HG02588 (cell line): ENCODE data around the gene NSD2.

ENCODE experiments used
- ATAC-seq: cut with Tn5 transposase; IDR thresholded peaks from one replicate; pipeline ENCODE4 v1.9.1; 2021; ENCODE audit warnings: mild to moderate bottlenecking, moderate library complexity; ENCODE audit not compliant: unreplicated experiment

The NSD2 gene

DNA sequence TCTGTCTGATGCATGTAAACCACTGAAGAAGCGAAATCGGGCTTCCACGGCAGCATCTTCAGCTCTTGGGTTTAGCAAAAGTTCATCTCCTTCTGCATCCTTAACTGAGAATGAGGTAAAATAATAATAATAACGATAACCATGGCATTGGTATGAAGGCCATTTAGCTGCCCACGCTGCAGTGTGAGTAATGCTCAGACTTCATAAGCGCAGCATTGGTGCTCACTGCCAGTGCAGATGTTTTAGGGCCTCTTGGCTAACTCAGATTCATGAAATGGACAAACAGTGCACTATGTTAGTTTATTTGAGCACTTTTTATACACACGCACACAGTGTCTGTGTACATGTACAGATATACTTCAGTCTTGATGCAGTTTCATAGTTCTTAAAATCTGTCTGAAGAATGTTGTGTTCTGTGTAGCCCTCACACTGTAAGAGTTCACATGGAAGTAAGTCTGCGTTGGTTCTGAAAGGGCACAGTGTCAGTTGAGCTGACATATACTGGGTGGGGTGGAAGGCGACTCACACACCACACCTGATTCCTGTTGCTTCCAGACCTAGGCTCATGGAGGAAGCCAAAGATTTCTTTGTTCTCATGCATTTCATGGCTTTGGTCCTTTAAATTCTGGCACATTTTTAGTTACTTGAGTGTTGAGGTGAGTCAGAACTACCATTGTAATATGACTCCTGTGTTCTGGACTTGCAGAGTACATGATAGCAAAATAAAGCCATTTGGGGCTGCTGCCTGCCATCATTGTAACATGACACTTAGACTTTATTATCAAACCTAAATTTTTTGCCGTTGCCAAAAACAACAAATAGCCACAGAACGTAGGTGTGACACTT lies 68.7 kb downstream of the NSD2 start:
- no peak for ATAC-seq

DNA sequence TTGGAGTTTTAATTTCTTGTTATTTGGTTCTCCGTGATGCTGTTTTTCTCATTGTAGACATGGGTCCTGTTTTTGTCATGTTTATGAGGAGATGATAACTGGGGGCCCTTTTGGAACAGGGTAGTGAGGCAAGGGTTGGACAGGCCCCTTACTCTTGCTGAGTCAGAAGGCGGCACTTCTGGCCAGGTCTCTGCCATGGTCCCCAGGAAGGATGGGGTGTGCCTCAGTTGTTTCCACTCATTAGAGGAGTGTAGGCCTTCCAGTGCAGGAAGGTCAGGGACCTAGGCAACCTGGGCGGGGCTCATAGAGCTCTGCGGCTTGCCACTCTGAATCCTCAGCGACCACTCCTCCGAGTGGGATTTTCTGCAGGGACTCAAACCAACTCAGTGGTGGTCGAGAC lies 69.4 kb downstream of the NSD2 start:
- no peak for ATAC-seq

DNA sequence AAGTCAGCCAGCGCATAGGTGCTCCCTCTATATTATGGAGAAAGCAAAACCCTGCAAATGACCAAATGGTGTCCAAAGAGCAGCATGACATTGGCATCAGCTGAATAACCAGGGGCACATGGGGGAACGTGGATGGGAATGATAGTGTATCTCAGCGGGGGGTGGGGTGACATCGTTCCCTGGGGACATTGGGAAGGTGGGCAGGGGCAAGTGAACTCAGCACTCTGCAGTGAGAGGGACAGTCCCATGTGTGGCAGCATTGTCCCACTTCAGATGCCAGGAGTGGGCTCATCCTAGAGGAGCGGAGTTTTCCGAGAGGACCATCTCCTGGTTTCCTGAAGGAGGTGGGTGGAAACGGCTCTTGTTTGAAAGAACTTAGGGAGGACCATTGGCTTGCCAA lies 72.7 kb downstream of the NSD2 start:
- ATAC-seq, result no peak

DNA sequence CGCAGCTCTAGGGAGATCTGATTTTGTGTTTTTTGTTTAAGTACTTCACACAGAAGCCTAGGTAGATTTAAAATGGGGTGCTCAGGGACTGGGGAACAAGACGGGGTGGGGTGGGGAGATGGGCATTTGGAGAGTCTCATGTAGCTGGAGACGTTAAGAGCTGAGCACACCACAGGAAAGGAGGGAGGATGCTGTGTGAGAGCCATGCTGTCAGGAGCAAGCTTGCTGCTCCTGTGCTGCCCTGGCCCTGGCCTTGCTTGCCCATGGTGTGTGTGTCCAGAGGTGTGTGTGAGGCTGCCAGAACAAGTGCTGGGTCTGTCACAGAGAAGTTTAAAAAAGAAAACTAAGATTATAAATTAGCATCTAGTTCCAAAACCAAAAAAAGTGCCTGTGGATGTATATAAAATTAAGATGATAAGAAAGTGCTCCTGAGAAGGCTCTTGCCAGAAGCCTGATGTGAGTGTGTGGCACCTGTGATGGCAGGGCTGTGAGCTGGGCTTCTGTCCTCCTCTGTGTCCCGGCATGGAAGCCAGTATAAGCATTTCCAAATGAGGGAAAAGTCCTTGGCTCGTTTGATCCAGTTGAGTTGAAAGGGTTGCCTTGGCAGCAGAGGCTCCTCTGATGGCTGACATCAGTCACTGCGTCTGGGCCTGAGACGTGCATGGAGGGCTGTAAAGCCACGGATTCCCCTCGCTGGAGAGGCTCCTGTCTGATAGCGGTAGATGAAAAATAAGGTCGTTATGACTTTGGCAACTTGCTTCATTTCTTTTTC lies 74.1 kb downstream of the NSD2 start:
- ATAC-seq, result no peak

DNA sequence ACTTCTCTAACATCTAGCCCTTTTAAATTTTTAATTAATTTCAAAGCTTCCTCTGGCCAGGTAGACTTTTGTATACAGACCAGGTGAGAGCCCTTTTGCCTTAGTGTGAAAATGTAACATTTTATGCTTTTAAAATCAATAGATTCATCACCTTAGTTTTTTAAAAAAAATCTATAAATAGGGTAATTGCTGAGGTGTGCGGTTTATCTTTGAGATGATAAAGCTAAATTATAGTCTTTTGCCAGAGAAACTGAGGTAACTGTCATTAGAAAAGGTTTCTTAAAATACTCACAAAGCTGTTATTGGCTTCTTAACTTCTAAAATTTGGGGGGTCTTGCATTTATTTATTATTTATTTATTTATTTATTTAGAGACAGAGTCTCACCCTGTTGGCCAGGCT lies 74.7 kb downstream of the NSD2 start:
- ATAC-seq, result no peak

DNA sequence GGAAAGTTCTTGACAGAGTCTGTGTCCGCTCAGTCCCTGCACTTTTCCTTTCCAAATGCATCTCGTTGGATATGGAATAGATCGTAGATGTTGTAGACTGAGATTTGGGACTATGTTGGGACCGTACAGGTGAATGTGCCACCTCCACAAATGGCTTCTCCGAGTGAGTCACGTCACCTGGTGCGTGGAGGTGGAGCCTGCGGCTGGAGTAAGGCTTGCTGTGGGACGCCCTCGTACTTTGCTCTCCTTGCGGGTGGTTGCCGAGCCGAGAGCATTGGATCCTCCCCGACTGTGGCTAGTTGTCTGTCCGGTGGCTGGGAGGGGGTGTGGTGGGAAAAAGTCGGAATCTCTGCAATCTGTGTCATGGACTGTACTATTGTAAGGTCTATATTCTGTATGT lies 77.0 kb downstream of the NSD2 start:
- no peak for ATAC-seq

DNA sequence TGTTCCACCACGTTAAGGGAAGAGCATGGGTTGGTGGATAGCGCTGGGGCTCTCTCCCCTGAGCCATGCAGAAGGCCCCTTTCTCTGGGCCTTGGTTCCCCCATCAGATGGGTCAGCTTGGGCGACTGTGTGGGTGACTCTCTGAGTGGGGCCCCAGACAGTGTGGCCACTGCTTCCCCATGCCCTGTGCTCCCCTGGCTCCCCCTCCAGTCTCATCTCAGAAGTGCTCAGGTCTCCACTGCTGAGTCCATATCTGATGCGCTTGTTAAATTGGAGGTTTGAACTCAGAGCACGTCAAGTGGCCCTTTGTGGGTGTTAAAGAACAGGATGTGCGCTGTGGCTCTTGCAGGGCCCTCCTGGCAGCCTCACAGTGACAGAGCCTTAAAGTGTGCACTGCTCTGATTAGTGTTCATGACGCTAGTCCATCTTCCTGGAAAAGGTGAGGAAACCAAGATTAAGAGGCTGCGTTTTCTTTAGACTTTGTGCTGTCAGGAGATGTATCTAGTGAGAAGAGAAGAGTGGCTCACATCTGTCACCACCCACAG lies 77.8 kb downstream of the NSD2 start:
- ATAC-seq, result no peak

DNA sequence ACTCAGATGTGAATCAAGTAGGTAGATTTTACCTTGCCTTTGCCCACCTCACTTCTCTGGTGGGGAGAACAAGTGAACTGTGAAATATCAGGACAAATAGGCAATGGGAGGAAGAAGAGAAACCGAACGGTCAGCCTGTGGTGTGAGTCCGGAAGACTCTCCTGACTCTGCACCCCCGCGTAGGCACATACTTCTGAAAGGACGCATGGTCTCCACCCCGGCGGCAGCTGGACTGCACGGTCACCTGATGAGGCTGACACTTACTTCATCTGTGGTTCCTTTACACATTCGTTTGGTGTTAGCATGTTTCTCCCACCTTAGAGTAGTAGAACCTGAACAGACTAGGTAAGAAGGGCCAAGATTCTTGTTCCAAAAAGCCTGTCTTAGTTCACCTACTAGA lies 79.2 kb downstream of the NSD2 start:
- no peak for ATAC-seq

DNA sequence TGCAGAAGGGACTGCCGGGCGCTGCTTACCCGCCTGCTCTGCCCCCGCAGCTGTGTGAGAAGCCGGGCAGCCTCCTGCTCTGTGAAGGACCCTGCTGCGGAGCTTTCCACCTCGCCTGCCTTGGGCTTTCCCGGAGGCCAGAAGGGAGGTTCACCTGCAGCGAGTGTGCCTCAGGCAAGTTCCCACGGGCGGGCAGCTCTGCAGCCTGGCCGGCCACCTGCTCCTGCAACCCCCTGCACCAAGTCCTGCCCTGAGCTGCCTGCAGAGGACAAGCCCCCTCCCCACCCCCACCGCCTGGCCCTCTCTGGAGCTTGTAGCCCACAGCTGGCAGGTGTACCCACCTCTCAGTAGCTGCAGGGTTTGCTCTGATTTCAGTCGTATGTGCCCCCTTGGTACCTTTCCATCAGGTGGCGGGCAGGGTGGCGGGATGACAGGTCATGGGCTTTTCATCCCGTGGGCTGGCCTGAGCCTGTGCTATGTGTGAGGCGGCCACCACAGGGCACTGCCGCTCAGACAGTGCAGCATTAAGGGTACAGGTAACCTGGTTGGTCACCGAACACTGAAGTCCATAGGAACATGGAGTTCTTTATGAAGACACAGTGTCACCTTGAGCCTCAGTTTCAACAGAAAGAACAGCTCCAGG lies 81.0 kb downstream of the NSD2 start:
- no peak for ATAC-seq

DNA sequence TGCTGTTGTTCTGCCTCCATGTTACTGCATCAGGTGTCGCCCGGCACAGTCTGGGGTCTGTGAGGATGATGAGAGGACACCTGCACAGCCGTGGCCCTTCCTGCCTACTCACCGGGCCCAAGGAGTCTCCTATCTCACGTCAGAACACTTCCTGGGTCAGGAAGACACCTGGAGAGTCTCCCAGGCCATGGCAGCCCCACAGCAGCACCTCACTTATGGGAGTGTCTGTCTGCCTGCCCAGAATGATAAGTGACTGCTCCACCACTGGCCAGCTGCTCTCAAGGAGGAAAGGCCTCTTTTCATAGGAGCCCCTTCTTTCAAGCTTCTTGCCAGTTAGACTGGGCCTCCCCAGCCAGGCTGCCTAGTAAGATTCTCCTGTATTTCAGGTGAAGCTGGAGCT lies 81.5 kb downstream of the NSD2 start:
- no peak for ATAC-seq

DNA sequence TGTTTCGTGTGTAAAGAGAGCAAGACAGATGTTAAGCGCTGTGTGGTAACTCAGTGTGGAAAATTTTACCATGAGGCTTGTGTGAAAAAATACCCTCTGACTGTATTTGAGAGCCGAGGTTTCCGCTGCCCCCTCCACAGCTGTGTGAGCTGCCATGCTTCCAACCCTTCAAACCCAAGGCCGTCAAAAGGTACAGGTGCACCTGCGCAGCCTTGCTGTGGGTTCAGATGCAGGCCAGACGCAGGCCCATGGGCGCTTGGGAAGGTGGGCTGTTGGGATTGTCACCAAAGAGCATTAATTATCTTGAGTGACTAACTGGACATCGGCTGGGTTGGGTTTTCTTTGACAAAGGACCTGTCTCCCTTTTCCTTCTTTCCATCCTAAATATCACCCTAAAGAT lies 82.1 kb downstream of the NSD2 start:
- no peak for ATAC-seq

DNA sequence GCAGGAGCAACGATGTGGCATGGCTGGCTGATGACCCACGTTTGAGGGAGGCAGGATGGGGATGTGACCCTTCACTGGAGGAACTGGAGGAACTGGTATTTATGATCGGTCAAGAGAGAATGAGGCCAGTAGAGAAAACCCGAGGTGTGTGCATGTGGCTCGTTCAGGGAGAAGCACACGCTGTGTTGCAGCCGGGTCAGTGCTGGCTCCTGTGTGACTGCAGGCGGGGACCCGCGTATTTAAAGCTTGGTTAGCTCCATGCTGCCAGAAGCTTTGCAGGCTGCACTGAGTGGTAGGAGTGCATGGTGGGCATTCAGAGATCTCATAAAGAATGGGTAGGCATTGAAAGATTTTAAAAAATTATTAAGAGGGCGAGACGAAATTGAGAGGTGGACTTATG lies 85.4 kb downstream of the NSD2 start:
- ATAC-seq, result no peak

DNA sequence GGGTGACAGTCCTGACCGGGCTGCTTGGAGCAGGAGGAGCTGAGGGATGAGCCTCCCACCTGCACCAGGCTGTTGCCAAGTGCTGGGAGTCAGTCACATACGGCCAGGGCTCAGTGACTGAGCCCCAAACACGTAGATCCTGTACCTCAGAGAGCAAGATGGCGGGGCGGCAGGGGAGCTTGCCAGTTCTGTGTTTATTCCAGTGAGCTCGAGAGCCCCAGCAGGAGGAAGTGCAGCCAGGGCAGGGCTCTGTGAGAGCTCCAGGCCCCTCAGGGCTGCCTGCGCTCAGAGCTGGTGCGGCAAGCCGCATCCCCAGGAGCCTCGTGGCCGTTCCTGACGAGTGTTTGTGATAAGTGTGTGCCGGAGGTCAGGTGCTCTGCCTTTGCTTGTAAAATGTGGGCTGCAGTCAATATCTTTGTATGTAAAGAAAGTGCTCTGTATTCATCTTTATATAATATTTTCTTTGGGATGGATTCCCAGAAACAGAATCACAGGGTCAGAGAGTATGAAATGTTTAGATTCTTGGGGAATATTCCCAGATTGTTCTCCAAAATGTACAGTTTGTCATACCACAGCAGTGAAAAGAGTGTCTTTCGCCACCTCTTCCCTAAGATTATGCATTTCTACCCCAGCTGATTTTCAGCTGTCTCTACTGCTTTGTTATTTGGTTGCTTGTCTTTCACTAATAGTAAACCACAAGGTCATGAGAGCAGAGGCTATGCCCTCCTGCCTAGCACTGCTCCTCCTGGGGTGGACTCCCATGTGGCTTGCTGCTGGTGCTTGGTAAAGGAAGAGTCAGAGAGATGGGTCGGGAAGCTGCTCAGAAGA lies 87.3 kb downstream of the NSD2 start:
- ATAC-seq, result no peak

DNA sequence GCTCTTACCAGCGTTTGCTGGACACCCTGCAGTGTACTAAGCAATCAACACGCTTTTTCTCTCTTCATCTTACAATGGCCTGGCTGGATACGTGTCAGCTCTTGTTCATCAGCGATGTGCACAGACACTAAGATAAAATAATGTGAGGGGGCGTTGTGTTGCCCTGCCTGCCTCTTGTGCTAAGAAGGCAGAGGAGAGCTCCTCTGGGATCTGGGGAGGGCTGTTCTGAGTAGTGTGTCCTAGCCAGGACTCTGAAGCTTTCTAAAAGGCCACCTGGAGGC lies 87.9 kb downstream of the NSD2 start:
- ATAC-seq, result no peak

DNA sequence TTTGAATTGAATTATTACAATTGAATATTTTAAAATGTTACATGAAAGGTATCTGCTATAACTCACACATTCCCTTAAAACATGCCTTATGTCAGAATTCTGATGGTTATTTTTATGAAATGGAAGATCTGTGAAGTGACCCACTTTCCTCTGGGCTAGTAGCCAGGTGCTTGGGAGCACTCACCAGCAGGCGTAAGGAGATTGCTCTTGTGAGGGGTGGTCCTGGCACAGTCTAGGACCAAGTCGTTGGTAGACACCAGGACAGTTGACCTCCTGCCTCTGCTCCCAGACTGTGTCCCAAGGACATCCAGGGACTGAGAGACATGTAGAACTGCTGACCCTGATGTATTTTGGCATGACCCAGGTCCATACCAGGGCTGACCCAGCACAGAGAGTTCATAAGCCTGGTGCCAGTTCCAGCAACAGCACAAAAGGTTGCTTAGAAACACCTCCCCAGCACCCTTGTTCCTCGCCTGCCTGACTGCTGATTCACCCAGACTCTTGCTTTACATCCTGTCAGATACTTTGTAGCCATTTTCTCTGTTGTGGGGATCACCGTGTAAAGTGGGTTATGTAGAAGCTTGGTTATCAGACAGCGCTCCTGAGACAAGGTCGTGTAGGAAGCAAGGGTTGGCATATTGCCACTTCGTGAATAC lies 89.1 kb downstream of the NSD2 start:
- ATAC-seq, result no peak

DNA sequence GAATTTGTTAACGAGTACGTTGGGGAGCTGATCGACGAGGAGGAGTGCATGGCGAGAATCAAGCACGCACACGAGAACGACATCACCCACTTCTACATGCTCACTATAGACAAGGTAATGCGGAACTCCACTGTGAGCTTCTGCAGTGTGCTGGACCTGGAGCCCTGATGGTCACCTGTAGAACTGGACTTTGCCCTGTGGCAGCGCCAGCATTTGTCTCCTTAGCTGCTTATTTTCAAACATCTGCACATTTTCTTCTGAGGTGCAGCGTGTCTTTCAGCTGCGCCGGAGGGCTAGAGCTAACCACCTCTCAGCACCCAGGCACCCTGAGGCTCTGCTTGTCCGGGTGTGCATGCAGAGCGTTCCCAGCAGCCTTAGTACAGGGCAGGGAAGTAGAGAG lies 89.8 kb downstream of the NSD2 start:
- ATAC-seq, result no peak

DNA sequence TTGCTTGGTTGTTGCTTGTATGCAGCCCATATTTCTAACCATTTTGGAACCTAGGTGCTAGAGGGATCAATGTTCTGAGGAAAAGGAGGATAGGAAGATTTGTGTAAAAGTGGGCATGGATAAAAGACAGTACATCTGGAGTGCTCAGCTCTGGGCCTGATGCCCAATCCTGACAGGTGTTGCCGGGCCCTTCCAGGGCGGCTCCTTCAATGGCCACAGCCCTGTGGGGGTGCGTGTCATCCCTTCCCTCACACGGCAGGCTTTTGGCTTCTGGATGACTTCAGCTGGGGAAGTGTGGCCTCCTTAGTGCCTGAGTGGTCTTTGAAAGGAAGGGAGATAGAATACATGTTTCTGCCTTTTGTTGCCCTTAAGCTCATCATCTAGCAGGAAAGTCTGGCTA lies 90.4 kb downstream of the NSD2 start:
- no peak for ATAC-seq

DNA sequence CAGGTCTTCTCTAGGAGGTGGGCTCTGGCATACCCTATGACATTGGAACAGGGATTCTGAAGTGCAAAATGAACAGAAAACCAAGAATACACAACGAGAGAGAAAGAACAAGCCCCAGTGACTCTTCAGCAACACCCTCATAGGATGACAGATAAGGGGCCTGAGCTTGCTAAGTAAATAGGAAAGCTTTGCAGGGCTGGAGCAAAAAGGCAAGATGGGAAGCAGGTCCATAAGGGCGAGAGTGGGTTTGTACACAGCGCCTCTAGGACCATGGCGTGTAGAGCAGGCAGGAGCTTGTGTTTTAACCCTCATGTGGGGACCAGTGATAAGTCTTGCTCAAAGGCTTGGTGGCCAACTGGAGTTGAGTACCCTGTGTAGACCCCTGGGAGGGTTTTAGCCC lies 91.8 kb downstream of the NSD2 start:
- ATAC-seq, result no peak

DNA sequence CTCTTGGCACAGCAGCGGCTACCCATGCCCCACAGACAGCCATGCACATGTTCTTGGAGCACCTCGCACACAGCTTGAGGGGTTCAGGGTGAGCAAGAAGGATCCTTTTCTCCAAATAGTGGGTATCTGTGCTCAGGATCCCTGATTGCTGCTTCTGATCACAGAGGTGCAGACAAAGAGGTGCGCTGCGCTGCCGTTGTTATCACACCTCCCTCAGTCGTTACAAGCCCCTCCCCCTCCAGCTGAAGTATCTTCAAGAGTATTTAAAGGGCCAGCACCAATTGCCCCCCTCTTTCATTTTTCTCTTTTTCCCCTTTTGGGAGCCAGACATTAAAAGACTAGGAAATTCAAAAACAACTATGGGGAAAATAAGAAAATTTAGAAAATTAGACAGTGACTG lies 93.2 kb downstream of the NSD2 start:
- no peak for ATAC-seq

DNA sequence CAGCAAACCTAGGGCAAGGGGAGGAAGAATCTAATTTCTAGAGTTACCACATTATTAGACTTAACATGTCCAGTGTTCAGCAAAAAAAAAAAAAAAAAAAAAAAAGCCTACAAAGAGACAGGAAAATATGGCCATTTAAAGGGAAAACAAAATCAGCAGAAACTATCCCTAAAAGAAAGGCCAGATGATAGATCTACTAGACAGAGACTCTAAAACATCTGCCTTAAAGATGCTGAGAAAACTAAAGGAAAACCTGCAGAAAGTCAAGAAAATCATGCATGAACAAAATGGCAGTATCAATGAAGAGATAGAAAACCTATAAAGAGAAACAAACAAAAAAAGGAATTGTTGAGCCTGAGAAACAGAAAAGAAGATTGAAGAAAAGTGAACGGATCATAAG lies 93.8 kb downstream of the NSD2 start:
- ATAC-seq, result no peak
